A673 (cell line): Measurements from ENCODE around the gene ERICH2.

Experiments used
- EZH2 ChIP-seq: fragments of 200-600 bp; sonication (generic); IDR thresholded peaks from 2 replicates; pipeline ENCODE4 v1.6.1; 2017; ENCODE audit warnings: borderline replicate concordance, low read depth, mild to moderate bottlenecking, mixed read lengths, antibody characterized with exemption, low read length; ENCODE audit not compliant: poor library complexity, severe bottlenecking
- TF ChIP-seq, protein P1 (sequence below): fragments of 300-800, 200-600 bp; sonication (generic); conservative IDR thresholded peaks from 2 replicates; pipeline ENCODE4 v1.5.1; 2017; ENCODE audit warnings: low read depth, mild to moderate bottlenecking, antibody characterized with exemption, low read length, moderate library complexity, mixed read lengths

DNA sequence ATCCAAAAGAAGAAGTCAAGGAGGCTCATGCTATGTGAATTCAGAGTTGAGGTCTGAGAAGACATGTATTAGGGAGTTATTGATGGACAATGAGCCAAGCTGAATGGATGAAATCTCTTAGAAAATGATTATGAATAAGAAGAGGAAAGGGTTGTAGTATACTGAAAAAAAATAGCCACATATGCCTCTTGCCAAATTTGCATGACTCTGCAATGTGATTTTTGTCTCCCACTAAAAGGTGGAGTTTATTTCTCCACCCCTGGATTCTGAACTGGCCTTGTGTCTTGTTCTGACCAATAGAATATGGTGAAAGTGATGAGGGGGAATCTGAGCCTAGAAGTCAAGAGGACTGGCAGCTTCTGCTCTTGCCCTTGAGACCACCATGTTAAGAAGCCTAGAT lies 8.6 kb upstream of the ERICH2 start:
- TF ChIP-seq, protein P1, sequence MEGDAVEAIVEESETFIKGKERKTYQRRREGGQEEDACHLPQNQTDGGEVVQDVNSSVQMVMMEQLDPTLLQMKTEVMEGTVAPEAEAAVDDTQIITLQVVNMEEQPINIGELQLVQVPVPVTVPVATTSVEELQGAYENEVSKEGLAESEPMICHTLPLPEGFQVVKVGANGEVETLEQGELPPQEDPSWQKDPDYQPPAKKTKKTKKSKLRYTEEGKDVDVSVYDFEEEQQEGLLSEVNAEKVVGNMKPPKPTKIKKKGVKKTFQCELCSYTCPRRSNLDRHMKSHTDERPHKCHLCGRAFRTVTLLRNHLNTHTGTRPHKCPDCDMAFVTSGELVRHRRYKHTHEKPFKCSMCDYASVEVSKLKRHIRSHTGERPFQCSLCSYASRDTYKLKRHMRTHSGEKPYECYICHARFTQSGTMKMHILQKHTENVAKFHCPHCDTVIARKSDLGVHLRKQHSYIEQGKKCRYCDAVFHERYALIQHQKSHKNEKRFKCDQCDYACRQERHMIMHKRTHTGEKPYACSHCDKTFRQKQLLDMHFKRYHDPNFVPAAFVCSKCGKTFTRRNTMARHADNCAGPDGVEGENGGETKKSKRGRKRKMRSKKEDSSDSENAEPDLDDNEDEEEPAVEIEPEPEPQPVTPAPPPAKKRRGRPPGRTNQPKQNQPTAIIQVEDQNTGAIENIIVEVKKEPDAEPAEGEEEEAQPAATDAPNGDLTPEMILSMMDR: no peak
- TF ChIP-seq EZH2: no peak
